C4-2B (cell line): ENCODE measurements around the gene SLC41A2.

Experiments used
- ZFX ChIP-seq: fragments of 450-650 bp; IDR thresholded peaks from 2 replicates; pipeline ENCODE4 v1.6.1; 2017
- TF ChIP-seq, protein P1 (sequence below): fragments of 450-650 bp; conservative IDR thresholded peaks from 2 replicates; pipeline ENCODE4 v1.5.1; 2017; ENCODE audit warnings: mild to moderate bottlenecking

DNA sequence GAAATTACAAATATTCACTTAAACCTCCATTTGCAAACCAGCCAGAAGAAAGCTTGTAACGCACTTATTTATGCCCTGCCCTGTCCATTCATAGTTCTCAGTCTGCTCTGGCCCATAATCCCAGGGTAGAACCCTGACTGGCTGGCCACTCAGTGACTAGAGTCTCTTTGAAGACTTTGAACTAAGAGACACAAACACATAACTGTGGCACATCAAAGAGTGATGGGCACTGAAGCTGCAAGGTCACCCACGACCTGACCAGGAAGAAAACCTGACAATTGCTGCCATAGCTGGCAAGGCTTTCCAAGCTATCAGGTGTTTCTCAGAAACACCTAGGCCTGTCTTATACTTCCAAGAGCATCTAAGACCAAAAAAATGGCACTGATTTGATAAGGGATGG lies 28.7 kb downstream of the SLC41A2 start:
- TF ChIP-seq, protein P1, sequence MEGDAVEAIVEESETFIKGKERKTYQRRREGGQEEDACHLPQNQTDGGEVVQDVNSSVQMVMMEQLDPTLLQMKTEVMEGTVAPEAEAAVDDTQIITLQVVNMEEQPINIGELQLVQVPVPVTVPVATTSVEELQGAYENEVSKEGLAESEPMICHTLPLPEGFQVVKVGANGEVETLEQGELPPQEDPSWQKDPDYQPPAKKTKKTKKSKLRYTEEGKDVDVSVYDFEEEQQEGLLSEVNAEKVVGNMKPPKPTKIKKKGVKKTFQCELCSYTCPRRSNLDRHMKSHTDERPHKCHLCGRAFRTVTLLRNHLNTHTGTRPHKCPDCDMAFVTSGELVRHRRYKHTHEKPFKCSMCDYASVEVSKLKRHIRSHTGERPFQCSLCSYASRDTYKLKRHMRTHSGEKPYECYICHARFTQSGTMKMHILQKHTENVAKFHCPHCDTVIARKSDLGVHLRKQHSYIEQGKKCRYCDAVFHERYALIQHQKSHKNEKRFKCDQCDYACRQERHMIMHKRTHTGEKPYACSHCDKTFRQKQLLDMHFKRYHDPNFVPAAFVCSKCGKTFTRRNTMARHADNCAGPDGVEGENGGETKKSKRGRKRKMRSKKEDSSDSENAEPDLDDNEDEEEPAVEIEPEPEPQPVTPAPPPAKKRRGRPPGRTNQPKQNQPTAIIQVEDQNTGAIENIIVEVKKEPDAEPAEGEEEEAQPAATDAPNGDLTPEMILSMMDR = no peak
- TF ChIP-seq ZFX = no peak
